Heart right ventricle (tissue), 16 donors: ENCODE results near the gene SLC38A3. TPM values are rescaled to one million over a fixed set of nuclear protein-coding genes. Genes with fewer than 3 reads are reported as not detected.
A peak's percentile ranks its signal among the peaks of the same experiment; 100 is the strongest.

Experiments used
- ATAC-seq, 8 donors: fragments of 200-7000 bp; cut with Tn5 transposase; one replicate each; pipeline ENCODE4 v1.9.1; 2020; ENCODE audit warnings: mild to moderate bottlenecking in 8 of 8, moderate library complexity in 8 of 8, moderate number of reproducible peaks in 1 of 8
- DNase-seq, 2 donors: peaks; one replicate each; pipeline ENCODE4 v3.0.0-alpha.2; 2020
- H3K27ac ChIP-seq, 10 donors: fragments of 200-600 bp; sonication (generic) in 2 of 10; one replicate each; pipeline versions ENCODE4 v1.5.0 to v1.8.0; 2020 to 2022; ENCODE audit warnings: mild to moderate bottlenecking in 3 of 10
- H3K27me3 ChIP-seq, 7 donors: fragments of 200-600 bp; one replicate each; pipeline ENCODE4 v1.8.0; 2021 to 2022; ENCODE audit warnings: mild to moderate bottlenecking in 2 of 7
- H3K36me3 ChIP-seq, 9 donors: fragments of 200-600 bp; sonication (generic) in 1 of 9; one replicate each; pipeline versions ENCODE4 v1.5.0 to v1.8.0; 2020 to 2022; ENCODE audit warnings: mild to moderate bottlenecking in 2 of 9
- H3K4me1 ChIP-seq, 9 donors: fragments of 200-600 bp; sonication (generic) in 1 of 9; one replicate each; pipeline versions ENCODE4 v1.5.0 to v1.8.0; 2020 to 2022; ENCODE audit warnings: mild to moderate bottlenecking in 4 of 9
- H3K4me3 ChIP-seq, 10 donors: fragments of 200-600 bp; sonication (generic) in 2 of 10; one replicate each; pipeline versions ENCODE4 v1.5.0 to v1.8.0; 2020 to 2022; ENCODE audit warnings: mild to moderate bottlenecking in 7 of 10, moderate library complexity in 2 of 10
- H3K9me3 ChIP-seq, 11 donors: fragments of 200-600 bp in 10 of 11; sonication (generic) in 2 of 11; one replicate each; pipeline versions ENCODE4 v1.5.0 to v1.8.0; 2013 to 2022; ENCODE audit warnings: mild to moderate bottlenecking in 2 of 11, control low read depth in 1 of 11, moderate library complexity in 1 of 11
- WGBS, 2 donors: extraction: QIAGEN DNeasy Blood & Tissue Kit; methylation state at CpG; one replicate each; pipeline ENCODE4 v1.1.7; 2013; ENCODE audit warnings: inconsistent platforms in 1 of 2; 5-methylcytosine and 5-hydroxymethylcytosine counted together
- intact Hi-C, 10 donors: fragments of 100-400 bp; cut with DNase I; formaldehyde crosslinking; loops; one replicate each; pipeline versions ENCODE4 v1.11.1 to v1.14.2; 2022
- polyA plus RNA-seq, 2 donors: library from polyadenylated mRNA; stranded (reverse); fragments of 200-250 nt; gene quantifications; one replicate each; pipeline ENCODE4 v1.2.3, GENCODE V29; 2013
- total RNA-seq, 10 donors: library from RNA; stranded (reverse); fragmentation: NEBNext Ultra II Directional in 3 of 10; extraction: Animal tissue kit (Norgen Biotek cat#: 25700) in 3 of 10; gene quantifications; one replicate each; pipeline versions ENCODE4 v1.2.1 to v1.2.4, GENCODE V29; 2021 to 2023
- TF ChIP-seq, protein P1 (sequence below), 9 donors: fragments of 200-600 bp; sonication (generic) in 2 of 9; IDR thresholded peaks; one replicate each; pipeline versions ENCODE4 v1.5.0 to v1.8.0; 2021 to 2022; ENCODE audit warnings: antibody characterized with exemption in 9 of 9, mild to moderate bottlenecking in 5 of 9, moderate library complexity in 1 of 9
- donor health status: Arrhythmogenic right ventricular cardiomyopathy.
- donor health status: ischemic (EF 13 %, LVEDD 7.1; RV severe dilation, severe dysfunction).
- donor health status: healthy with polysubstance abuse.
- donor health status: DM: no; HTN: yes; CAD: no.
- donor health status: DM: no; HTN: no; CAD: no.
- donor health status: ischemic (EF 25% LVEDD 6.9; RV normal size, moderate dysfunction).
- donor health status: ischemic (EF 25% LVEDD 5.7; RV mildly dilated, moderate dysfunction).
- donor health status: healthy.
- donor health status: DM: yes; HTN: yes; CAD: no.
- donor health status: Ischemic cardiomyopathy.
- donor health status: ischemic (EF 35%, LVEDD 5.7; RV mildly dilated, moderate dysfunction).
- donor health status: nonischemic (EF 11% LVEDD 7.7; RV severe dilation, severe dysfunction).
- donor health status: DM: yes; HTN: yes; CAD: no.
- donor health status: PGD.
- donor health status: ischemic (EF 29% LVEDD 5.4; RV normal size, mild dysfunction).
- donor health status: nonischemic (EF 23%, LVEDD 6.1; RV moderate dilation, normal function).

Gene SLC38A3
- total and polyA plus RNA-seq, 12 donors = 1.4 to 16.4 (median 11.2) TPM

GRCh38 chr3:50266836-50267235, 61.8 kb downstream of the SLC38A3 start:
- peak overlapping the region; percentile 29 to 71 (median 61) for H3K4me3 ChIP-seq
- H3K27ac ChIP-seq = peak overlapping the region; percentile 81 to 98 (median 93)
- ATAC-seq (no peak), DNase-seq (no peak)
- intact Hi-C loops = loop anchor here in 1 of 10 donors (10.0 kb wide), 1 partner anchor 58 kb away; the partner anchor contains the start of genes HYAL2 and TUSC2
- H3K4me1 ChIP-seq = peaks cover 18 to 68% (median 54%) of the 10 kb centered on the region in 9 donors
- H3K27me3 ChIP-seq = peaks cover 0 to 14% (median 0%) of the 10 kb centered on the region in 7 donors
- H3K9me3 ChIP-seq = no peaks in the 10 kb centered on the region
- WGBS, 2 donors = 49 to 53% methylated on average over 7 of the region's 7 CpGs
- H3K36me3 ChIP-seq = no peaks in the 10 kb centered on the region
- TF ChIP-seq, protein P1, sequence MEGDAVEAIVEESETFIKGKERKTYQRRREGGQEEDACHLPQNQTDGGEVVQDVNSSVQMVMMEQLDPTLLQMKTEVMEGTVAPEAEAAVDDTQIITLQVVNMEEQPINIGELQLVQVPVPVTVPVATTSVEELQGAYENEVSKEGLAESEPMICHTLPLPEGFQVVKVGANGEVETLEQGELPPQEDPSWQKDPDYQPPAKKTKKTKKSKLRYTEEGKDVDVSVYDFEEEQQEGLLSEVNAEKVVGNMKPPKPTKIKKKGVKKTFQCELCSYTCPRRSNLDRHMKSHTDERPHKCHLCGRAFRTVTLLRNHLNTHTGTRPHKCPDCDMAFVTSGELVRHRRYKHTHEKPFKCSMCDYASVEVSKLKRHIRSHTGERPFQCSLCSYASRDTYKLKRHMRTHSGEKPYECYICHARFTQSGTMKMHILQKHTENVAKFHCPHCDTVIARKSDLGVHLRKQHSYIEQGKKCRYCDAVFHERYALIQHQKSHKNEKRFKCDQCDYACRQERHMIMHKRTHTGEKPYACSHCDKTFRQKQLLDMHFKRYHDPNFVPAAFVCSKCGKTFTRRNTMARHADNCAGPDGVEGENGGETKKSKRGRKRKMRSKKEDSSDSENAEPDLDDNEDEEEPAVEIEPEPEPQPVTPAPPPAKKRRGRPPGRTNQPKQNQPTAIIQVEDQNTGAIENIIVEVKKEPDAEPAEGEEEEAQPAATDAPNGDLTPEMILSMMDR (IDR thresholded peaks at IDR 0.05) = no peak

- Histone ChIP-seq H3K27ac (peak overlapping the region; percentile 81 to 98 (median 93)), H3K4me3 (peak overlapping the region; percentile 29 to 71 (median 61)), H3K27me3 (peaks cover 0 to 14% (median 0%) of the 10 kb centered on the region in 7 donors), H3K36me3 (no peaks in the 10 kb centered on the region), H3K9me3 (no peaks in the 10 kb centered on the region), H3K4me1 (peaks cover 18 to 66% (median 54%) of the 10 kb centered on the region in 9 donors)
- TF ChIP-seq, protein P1 (IDR thresholded peaks at IDR 0.05) = peak in 1 of 9 donors; percentile 19
- peak; percentile 27 to 67 (median 56) for ATAC-seq
- 10 to 11% methylated on average over 22 of the region's 22 CpGs for whole genome bisulfite sequencing, 2 donors
- intact Hi-C loops = loop anchor here in 1 of 10 donors (10.0 kb wide), 1 partner anchor 57 kb away; the partner anchor contains the start of genes HYAL2 and TUSC2
- peak; percentile 70 to 82 for DNase-seq
These were observed 62.3 kb downstream of the SLC38A3 start for GRCh38 chr3:50267280-50267913.

DNA sequence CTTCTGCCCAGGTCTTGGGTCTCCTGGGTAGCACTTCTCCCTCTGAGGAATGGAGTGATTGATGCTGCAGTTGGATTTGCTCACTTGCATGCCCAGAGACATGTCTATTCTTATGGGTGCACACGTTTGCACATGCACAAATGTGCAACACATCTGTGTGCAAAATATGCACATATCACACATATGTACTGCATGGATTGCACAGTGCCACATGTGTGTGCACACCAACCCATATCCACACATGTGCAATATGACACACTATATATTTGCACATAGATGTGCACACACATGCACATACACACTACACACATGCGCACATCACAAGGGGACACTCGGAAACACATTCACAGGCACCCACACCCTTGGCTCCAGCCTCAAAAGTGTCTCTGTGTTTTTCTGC, 63.2 kb downstream of the SLC38A3 start:
- peak in 1 of 8 donors; percentile 0 for ATAC-seq
- Histone ChIP-seq H3K36me3 (no peaks in the 10 kb centered on the region), H3K4me3 (peak overlapping the region in 6 of 10 donors; percentile 47 to 71 (median 64)), H3K27me3 (peaks cover 0 to 16% (median 0%) of the 10 kb centered on the region in 7 donors), H3K27ac (peak overlapping the region in 9 of 10 donors; percentile 58 to 98 (median 94)), H3K4me1 (peaks cover 20 to 75% (median 57%) of the 10 kb centered on the region in 9 donors), H3K9me3 (no peaks in the 10 kb centered on the region)
- DNase-seq = no peak
- intact Hi-C loops = loop anchor here in 1 of 10 donors (10.0 kb wide), 1 partner anchor 57 kb away; the partner anchor contains the start of genes HYAL2 and TUSC2
- WGBS, 2 donors = 50 to 54% methylated on average over 3 of the region's 3 CpGs
- TF ChIP-seq, protein P1 (IDR thresholded peaks at IDR 0.05) = no peak

DNA sequence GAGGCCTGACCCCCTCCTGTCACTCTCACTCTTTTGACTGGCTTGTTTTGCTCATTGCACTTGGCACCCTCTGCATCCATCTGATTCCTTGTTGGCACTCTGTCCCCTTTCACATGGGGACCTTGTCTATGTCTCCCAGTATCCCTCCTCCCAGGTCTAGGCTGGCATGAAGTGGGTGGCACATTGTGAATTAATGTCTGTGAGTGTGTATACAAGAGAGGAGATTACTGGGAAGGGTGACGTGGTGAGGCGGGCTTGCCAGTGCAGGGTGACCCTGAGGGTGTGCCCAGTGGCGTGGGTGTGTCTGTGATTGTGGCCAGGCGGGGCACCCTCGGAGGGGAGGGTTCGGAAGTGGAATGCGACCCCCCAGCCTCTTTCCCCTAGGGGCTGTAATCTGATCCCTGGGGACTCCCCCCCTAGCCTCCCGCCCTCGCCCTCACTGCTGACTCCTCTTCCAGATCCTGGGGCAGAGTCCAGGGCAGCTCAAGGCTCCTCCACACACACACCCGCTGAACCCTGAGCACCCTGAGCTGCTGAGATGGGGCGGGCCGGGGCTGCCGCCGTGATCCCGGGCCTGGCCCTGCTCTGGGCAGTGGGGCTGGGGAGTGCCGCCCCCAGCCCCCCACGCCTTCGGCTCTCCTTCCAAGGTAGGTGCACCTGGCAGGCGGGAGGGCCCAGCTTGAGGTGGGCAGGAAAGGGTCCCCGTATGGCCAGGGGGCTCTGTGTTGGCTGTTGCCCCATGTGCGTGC, 63.8 kb downstream of the SLC38A3 start, which contains the start of gene SEMA3B:
Gene SEMA3B (plus strand): TSS at position 445 of the 749 bp plus-strand sequence. CDS start 94 bp downstream, at position 539.
- peaks cover 0 to 22% (median 0%) of the 10 kb centered on the region in 7 donors for H3K27me3 ChIP-seq
- peaks cover 20 to 77% (median 62%) of the 10 kb centered on the region in 9 donors for H3K4me1 ChIP-seq
- no peaks in the 10 kb centered on the region for H3K36me3 ChIP-seq
- H3K4me3 ChIP-seq = peak within 1 kb of the TSS in 9 of 10 donors; percentile 47 to 71 (median 63)
- intact Hi-C loops = loop anchor here in 1 of 10 donors (10.0 kb wide), 1 partner anchor 56 kb away; the partner anchor contains the start of genes HYAL2 and TUSC2
- TF ChIP-seq, protein P1 (IDR thresholded peaks at IDR 0.05) = no peak
- no peaks in the 10 kb centered on the region for H3K9me3 ChIP-seq
- peak within 1 kb of the TSS in 9 of 10 donors; percentile 58 to 98 (median 94) for H3K27ac ChIP-seq
- peak; percentile 3 to 67 (median 30) for ATAC-seq
- DNase-seq = peak; percentile 66 to 68
- 36 to 42% methylated on average over 21 of the region's 21 CpGs for WGBS, 2 donors
